HCT116 (cell line): ENCODE measurements around the gene GOLGA8R.
"Not testable (repeated sequence)": the region's sequence is repeated elsewhere in the genome, so short reads cannot be mapped to it uniquely, and the experiment has no call there.

Experiments used
- ELF1 ChIP-seq: IDR thresholded peaks from 2 replicates; pipeline ENCODE4 v1.6.1; 2012; ENCODE audit warnings: low read depth, borderline replicate concordance
- EZH2 ChIP-seq: fragments of 200-600 bp; sonication (generic); IDR thresholded peaks from 2 replicates; pipeline ENCODE4 v1.6.1; 2017; ENCODE audit warnings: antibody characterized with exemption, mixed run types
- JUND ChIP-seq: IDR thresholded peaks from 2 replicates; pipeline ENCODE4 v1.6.1; 2012
- POLR2A ChIP-seq: IDR thresholded peaks from 2 replicates; pipeline ENCODE4 v1.7.0; 2011; ENCODE audit warnings: borderline replicate concordance; ENCODE audit not compliant: insufficient read depth, insufficient read length; ENCODE audit errors: extremely low read depth
- SIN3A ChIP-seq: IDR thresholded peaks from 2 replicates; pipeline ENCODE4 v1.6.1; 2012; ENCODE audit warnings: low read depth
- SP1 ChIP-seq: IDR thresholded peaks from 2 replicates; pipeline ENCODE4 v1.6.1; 2012; ENCODE audit warnings: low read depth
- SRF ChIP-seq: IDR thresholded peaks from 2 replicates; pipeline ENCODE4 v1.6.1; 2012; ENCODE audit warnings: low read depth
- YY1 ChIP-seq: IDR thresholded peaks from 2 replicates; pipeline ENCODE4 v1.6.1; 2011; ENCODE audit warnings: low read length, low read depth, moderate library complexity, mild to moderate bottlenecking; ENCODE audit not compliant: insufficient replicate concordance; ENCODE audit errors: extremely low read depth
- TF ChIP-seq, protein P1 (sequence below): IDR thresholded peaks from 2 replicates; pipeline ENCODE4 v1.6.1; 2012
- TF ChIP-seq, protein P2 (sequence below), 3 experiments: fragments of 200-600 bp in 1 of 3; sonication (generic) in 1 of 3; IDR thresholded peaks in 2 of 3; conservative IDR thresholded peaks in 1 of 3; 2 replicates each; pipeline ENCODE4 v1.5.1; 2012 to 2017; ENCODE audit warnings: low read depth in 2 of 3, low read length in 2 of 3, antibody characterized with exemption in 1 of 3, borderline replicate concordance in 1 of 3, control low read depth in 1 of 3, mild to moderate bottlenecking in 1 of 3, mixed read lengths in 1 of 3, mixed run types in 1 of 3, moderate library complexity in 1 of 3; ENCODE audit not compliant: insufficient read depth in 1 of 3

DNA sequence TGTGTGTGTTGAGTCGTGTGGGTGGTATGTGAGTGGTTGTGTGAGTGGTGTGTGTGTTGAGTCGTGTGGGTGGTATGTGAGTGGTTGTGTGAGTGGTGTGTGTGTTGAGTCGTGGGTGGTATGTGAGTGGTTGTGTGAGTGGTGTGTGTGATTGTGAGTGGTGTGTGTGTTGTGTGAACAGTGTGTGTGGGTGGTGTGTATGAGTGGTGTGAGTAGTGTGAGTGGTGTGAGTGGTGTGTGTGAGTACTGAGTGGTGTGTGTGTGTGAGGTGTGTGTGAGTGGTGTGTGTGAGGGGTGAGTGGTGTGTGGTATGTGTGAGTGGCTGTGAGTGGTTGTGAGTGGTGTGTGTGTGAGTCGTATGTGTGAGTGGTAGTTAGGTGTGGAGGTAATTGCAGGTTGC, 38.2 kb downstream of the GOLGA8R start:
- not testable (repeated sequence) for TF ChIP-seq ELF1, SRF, SIN3A, EZH2, SP1, POLR2A, JUND, YY1
- TF ChIP-seq, protein P1, sequence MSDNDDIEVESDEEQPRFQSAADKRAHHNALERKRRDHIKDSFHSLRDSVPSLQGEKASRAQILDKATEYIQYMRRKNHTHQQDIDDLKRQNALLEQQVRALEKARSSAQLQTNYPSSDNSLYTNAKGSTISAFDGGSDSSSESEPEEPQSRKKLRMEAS: not testable (repeated sequence)
- TF ChIP-seq, protein P2, sequence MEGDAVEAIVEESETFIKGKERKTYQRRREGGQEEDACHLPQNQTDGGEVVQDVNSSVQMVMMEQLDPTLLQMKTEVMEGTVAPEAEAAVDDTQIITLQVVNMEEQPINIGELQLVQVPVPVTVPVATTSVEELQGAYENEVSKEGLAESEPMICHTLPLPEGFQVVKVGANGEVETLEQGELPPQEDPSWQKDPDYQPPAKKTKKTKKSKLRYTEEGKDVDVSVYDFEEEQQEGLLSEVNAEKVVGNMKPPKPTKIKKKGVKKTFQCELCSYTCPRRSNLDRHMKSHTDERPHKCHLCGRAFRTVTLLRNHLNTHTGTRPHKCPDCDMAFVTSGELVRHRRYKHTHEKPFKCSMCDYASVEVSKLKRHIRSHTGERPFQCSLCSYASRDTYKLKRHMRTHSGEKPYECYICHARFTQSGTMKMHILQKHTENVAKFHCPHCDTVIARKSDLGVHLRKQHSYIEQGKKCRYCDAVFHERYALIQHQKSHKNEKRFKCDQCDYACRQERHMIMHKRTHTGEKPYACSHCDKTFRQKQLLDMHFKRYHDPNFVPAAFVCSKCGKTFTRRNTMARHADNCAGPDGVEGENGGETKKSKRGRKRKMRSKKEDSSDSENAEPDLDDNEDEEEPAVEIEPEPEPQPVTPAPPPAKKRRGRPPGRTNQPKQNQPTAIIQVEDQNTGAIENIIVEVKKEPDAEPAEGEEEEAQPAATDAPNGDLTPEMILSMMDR (IDR thresholded peaks at IDR 0.05 in 2 of 3, conservative IDR thresholded peaks at IDR 0.05 in 1 of 3; ENCODE audit: borderline replicate concordance in 1 of 3, insufficient read depth in 1 of 3, low read depth in 2 of 3, low read length in 2 of 3): not testable (repeated sequence)
